Stimulated activated naive CD8-positive, alpha-beta T cell treated with anti-CD3 and anti-CD28 coated beads, Interleukin-15, Interleukin-2, amounts not matched to agents 100 ng/mL and 50 ng/mL, for 24 hours (primary cell): ENCODE results near the gene M6PR.

ENCODE experiments used
- H3K27ac Mint-ChIP-seq: one replicate; pipeline ENCODE4 v1.8.0; 2021; ENCODE audit warnings: mild to moderate bottlenecking, mixed read lengths
- H3K27me3 Mint-ChIP-seq: one replicate; pipeline ENCODE4 v1.8.0; 2021; ENCODE audit warnings: mixed read lengths
- H3K36me3 Mint-ChIP-seq: one replicate; pipeline ENCODE4 v1.8.0; 2021; ENCODE audit warnings: low read depth, mixed read lengths
- H3K4me1 Mint-ChIP-seq: one replicate; pipeline ENCODE4 v1.8.0; 2021; ENCODE audit warnings: low read depth, mixed read lengths
- H3K4me3 Mint-ChIP-seq: one replicate; pipeline ENCODE4 v1.8.0; 2021; ENCODE audit warnings: mild to moderate bottlenecking, mixed read lengths
- H3K9me3 Mint-ChIP-seq: one replicate; pipeline ENCODE4 v1.8.0; 2021; ENCODE audit warnings: mixed read lengths

M6PR gene

GRCh38 chr12:8960176-8960575, 10.7 kb upstream of the M6PR start:
- Mint-ChIP-seq H3K27me3 (no peaks in the 10 kb centered on the region), H3K27ac (peak overlapping the region; percentile 3), H3K9me3 (peaks cover 5% of the 10 kb centered on the region), H3K4me1 (peaks cover 49% of the 10 kb centered on the region), H3K36me3 (peaks cover 20% of the 10 kb centered on the region), H3K4me3 (no peak overlapping the region)

- peaks cover 66% of the 10 kb centered on the region for H3K4me1 Mint-ChIP-seq
- H3K27ac Mint-ChIP-seq = no peak overlapping the region
- H3K9me3 Mint-ChIP-seq = peaks cover 3% of the 10 kb centered on the region
- no peaks in the 10 kb centered on the region for H3K27me3 Mint-ChIP-seq
- peaks cover 14% of the 10 kb centered on the region for H3K36me3 Mint-ChIP-seq
- H3K4me3 Mint-ChIP-seq = no peak overlapping the region
Observed at GRCh38 chr12:8958066-8958465, 8.6 kb upstream of the M6PR start.

DNA sequence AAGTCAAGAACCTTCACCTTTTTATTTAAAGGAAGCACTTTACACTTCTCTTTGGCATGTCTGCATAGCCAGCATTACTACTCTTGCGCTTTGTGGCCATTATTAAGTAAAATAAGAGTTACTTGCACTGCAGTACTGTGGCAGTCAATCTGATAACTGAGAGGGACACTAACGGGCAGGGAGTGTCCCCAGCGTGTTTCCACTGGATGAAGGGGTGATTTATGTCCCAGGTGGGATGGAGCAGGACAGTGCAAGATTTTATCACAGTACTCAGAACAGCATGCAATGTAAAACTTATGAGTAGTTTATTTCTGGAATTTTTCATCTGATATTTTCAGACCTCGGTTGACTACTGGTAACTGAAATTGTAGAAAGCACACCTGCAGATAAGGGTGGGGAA, 8.1 kb upstream of the M6PR start:
- peaks cover 8% of the 10 kb centered on the region for H3K9me3 Mint-ChIP-seq
- H3K27ac Mint-ChIP-seq = no peak overlapping the region
- H3K4me1 Mint-ChIP-seq = peaks cover 71% of the 10 kb centered on the region
- no peaks in the 10 kb centered on the region for H3K27me3 Mint-ChIP-seq
- H3K36me3 Mint-ChIP-seq = peaks cover 19% of the 10 kb centered on the region
- H3K4me3 Mint-ChIP-seq = no peak overlapping the region

GRCh38 chr12:8956772-8957171, 7.3 kb upstream of the M6PR start:
- peaks cover 8% of the 10 kb centered on the region for H3K9me3 Mint-ChIP-seq
- no peak overlapping the region for H3K4me3 Mint-ChIP-seq
- no peak overlapping the region for H3K27ac Mint-ChIP-seq
- H3K36me3 Mint-ChIP-seq = peaks cover 15% of the 10 kb centered on the region
- peaks cover 79% of the 10 kb centered on the region for H3K4me1 Mint-ChIP-seq
- H3K27me3 Mint-ChIP-seq = no peaks in the 10 kb centered on the region

- Mint-ChIP-seq H3K27ac (no peak overlapping the region), H3K36me3 (peaks cover 15% of the 10 kb centered on the region), H3K27me3 (no peaks in the 10 kb centered on the region), H3K4me1 (peaks cover 85% of the 10 kb centered on the region), H3K9me3 (peaks cover 8% of the 10 kb centered on the region), H3K4me3 (no peak overlapping the region)
Observed at GRCh38 chr12:8956073-8956472, 6.6 kb upstream of the M6PR start.

DNA sequence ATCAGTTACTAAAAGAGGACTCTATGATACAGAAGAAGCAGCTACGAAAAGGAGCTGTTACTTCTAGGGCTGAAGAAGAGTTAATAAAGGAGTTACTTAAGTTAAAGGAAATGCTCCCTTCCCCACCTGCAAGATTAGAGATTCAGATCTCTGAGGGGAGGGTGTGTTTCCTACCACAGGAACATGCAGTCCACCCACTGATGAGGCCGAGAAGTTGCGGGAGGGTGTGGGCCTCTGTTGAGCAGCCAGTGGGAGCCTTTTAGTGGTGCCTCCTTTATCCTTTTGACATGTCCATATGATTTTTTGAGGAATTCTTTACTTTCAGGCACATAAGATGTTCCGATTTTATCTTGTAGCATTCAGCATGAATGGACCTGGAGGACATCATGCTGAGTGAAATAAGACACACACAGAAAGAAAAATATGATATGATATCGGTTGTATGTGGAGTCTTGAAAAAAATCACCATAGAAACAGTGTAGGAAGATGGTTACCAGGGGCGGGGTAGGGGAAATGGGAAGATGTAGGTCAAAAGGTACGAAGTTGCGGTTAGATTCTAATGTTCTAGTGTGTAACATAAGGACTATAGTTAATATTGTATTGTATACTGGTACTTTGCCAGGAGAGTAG, 4.4 kb upstream of the M6PR start:
- peaks cover 8% of the 10 kb centered on the region for H3K9me3 Mint-ChIP-seq
- peak overlapping the region; percentile 96 for H3K27ac Mint-ChIP-seq
- H3K27me3 Mint-ChIP-seq = no peaks in the 10 kb centered on the region
- H3K36me3 Mint-ChIP-seq = peaks cover 19% of the 10 kb centered on the region
- peaks cover 71% of the 10 kb centered on the region for H3K4me1 Mint-ChIP-seq
- peak overlapping the region; percentile 59 for H3K4me3 Mint-ChIP-seq

- H3K4me3 Mint-ChIP-seq = peak overlapping the region; percentile 97
- H3K4me1 Mint-ChIP-seq = peaks cover 74% of the 10 kb centered on the region
- peak overlapping the region; percentile 96 for H3K27ac Mint-ChIP-seq
- peaks cover 8% of the 10 kb centered on the region for H3K9me3 Mint-ChIP-seq
- H3K36me3 Mint-ChIP-seq = peaks cover 30% of the 10 kb centered on the region
- no peaks in the 10 kb centered on the region for H3K27me3 Mint-ChIP-seq
Observed at GRCh38 chr12:8951744-8952143, 2.3 kb upstream of the M6PR start.

DNA sequence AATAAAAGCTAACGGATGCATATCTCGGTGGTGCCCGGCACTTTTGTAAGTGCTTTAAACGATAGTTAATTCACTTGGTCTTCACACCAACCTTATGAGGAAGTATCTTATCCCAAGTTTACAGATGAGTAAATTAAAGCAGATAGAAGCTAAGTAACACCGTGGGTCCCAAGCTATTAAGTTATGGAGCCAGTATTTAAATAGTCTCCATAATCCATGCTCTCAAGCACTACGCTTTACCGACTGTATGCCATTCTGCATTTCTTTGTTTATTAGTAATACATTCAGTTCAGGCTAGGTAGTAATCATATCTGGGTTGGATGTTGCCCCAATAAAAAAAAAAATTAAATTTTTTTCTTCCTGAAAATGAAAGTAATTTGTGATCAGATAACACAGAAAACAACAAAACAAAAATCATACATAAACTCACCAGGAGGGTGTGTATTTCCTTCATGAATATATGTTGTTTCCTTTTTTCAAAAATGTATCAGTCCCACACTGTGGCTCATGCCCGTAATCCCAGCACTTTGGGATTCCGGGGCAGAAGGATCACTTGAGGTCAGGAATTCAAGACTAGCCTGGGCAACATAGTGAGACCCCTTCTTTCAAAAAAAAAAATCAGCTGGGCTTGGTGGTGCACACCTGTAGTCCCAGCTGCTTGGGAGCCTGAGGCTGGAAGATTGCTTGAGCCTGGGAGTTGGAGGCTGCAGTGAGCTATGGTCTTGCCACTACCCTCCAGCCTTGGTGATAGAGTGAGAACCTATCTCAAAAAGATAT, 1.4 kb upstream of the M6PR start:
- Mint-ChIP-seq H3K4me1 (peaks cover 78% of the 10 kb centered on the region), H3K27me3 (no peaks in the 10 kb centered on the region), H3K36me3 (peaks cover 38% of the 10 kb centered on the region), H3K4me3 (peak overlapping the region; percentile 97), H3K9me3 (peaks cover 8% of the 10 kb centered on the region), H3K27ac (peak overlapping the region; percentile 98)

DNA sequence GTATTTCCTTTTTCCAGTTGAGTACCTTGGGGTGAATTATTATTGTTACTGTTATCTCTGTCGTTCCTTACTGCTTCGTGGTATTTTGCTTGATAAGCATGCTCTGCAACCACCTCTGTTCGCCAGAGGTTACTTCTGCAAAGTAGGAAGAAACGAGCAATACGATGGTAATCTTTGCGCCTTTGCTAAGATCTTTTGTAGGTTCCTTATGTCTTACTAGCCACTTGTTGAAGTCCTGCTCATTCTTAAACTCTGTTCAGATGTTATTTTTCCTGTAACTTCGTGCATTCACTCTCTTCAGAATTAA, 729 bp upstream of the M6PR start:
- peak overlapping the region; percentile 97 for H3K4me3 Mint-ChIP-seq
- H3K27ac Mint-ChIP-seq = peak overlapping the region; percentile 98
- H3K9me3 Mint-ChIP-seq = peaks cover 8% of the 10 kb centered on the region
- no peaks in the 10 kb centered on the region for H3K27me3 Mint-ChIP-seq
- peaks cover 77% of the 10 kb centered on the region for H3K4me1 Mint-ChIP-seq
- peaks cover 42% of the 10 kb centered on the region for H3K36me3 Mint-ChIP-seq

DNA sequence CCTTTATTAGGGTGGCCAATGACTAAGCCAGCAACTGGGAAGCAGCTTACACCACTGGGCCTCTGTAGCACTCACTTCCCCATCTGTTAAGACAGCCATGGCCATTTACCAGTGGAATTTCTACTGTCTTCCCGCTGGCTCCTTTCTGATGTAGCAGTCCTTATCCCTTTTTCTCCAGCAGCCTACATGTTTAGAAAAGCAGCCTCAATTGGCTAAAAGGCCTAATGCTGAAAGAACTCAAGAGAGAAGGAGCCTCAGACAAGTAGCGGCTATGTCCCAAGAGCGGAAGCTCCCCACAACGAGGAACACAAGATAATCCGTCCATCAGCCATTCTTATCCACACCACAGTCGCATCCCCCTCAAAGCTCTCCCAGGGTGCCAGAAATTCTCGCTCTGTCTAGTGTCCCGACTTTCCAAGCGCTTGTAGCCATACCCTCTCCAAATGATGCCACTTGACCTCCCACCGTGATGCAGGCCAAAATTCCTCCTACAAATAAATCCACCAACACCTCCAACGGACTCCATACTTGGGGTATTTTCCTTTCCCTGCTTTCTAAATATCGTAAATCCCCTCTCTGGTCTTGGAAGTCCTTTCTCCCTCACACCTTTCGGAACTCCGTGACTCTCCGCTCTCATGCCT, 624 bp downstream of the M6PR start:
- Mint-ChIP-seq H3K4me3 (peak overlapping the region; percentile 97), H3K27ac (peak overlapping the region; percentile 98), H3K9me3 (peaks cover 8% of the 10 kb centered on the region), H3K4me1 (peaks cover 64% of the 10 kb centered on the region), H3K36me3 (peaks cover 51% of the 10 kb centered on the region), H3K27me3 (no peaks in the 10 kb centered on the region)

DNA sequence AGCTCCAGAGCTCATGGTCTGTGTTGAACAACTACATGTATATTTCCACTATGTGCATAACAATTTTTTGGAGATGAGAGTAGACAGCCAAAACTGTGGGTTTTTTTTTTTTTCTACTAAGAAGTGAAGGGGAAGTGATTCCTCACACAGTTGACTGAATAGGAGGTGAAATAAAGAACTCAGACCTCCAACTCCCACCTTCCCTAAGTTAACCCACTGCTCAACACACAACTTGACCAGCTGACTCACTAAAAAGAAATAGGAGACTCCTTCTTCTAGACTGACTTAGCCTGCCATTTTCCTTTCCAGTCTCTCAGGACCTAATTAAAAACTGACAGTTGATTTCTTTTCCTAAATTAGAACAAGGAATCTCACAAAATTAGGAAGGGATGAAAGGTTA, 1.7 kb downstream of the M6PR start:
- peaks cover 2% of the 10 kb centered on the region for H3K9me3 Mint-ChIP-seq
- H3K36me3 Mint-ChIP-seq = peaks cover 53% of the 10 kb centered on the region
- H3K4me1 Mint-ChIP-seq = peaks cover 53% of the 10 kb centered on the region
- peak overlapping the region; percentile 97 for H3K4me3 Mint-ChIP-seq
- no peaks in the 10 kb centered on the region for H3K27me3 Mint-ChIP-seq
- peak overlapping the region; percentile 68 for H3K27ac Mint-ChIP-seq

- Mint-ChIP-seq H3K4me3 (peak overlapping the region; percentile 97), H3K4me1 (peaks cover 43% of the 10 kb centered on the region), H3K9me3 (no peaks in the 10 kb centered on the region), H3K36me3 (peaks cover 57% of the 10 kb centered on the region), H3K27ac (peak overlapping the region; percentile 73), H3K27me3 (no peaks in the 10 kb centered on the region)
Observed at GRCh38 chr12:8946733-8947132, 2.7 kb downstream of the M6PR start.

DNA sequence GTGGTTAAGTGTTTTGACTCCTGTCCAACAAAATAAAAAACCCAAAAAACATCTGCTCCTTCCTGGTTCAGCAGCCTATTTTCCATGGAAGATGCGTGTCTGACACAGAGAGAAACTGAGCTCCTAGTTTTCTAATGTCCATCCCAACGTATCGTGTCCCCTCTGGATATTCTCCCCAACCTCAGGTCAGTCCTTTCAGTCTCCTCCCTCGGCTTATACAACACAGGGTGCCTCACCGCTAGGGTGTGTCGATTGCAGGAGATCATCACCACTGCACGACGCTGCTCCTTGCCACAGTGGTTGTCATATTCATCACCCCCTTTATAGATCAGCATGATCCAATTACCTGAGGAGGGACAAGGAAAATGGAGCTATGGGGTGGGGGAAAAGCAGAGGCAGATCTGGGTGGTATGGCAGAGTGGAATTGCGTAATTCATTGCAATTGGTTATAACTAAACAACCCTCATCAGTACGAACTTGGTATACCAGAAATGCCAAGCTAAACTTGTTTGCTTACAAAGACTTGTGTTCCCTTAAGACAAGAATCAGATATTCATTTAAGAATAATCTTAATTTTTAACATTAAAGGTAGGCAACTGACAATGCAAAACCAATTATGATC, 5.8 kb downstream of the M6PR start:
- peak overlapping the region; percentile 50 for H3K27ac Mint-ChIP-seq
- H3K4me1 Mint-ChIP-seq = peaks cover 29% of the 10 kb centered on the region
- no peaks in the 10 kb centered on the region for H3K27me3 Mint-ChIP-seq
- H3K9me3 Mint-ChIP-seq = no peaks in the 10 kb centered on the region
- no peak overlapping the region for H3K4me3 Mint-ChIP-seq
- H3K36me3 Mint-ChIP-seq = peaks cover 61% of the 10 kb centered on the region

- peaks cover 62% of the 10 kb centered on the region for H3K36me3 Mint-ChIP-seq
Observed at GRCh38 chr12:8941691-8942478, 7.6 kb downstream of the M6PR start.

More at GRCh38 chr12:8941691-8942478, 7.6 kb downstream of the M6PR start:
- Mint-ChIP-seq H3K27me3 (no peaks in the 10 kb centered on the region), H3K4me3 (no peak overlapping the region), H3K4me1 (peaks cover 12% of the 10 kb centered on the region), H3K27ac (peak overlapping the region; percentile 18), H3K9me3 (no peaks in the 10 kb centered on the region)
